Neural progenitor cell (in vitro differentiated cells): ENCODE data around the gene PPP1R16B.

Source experiments
- CTCF ChIP-seq: fragments of 200-600 bp; sonication (generic); IDR thresholded peaks from 2 replicates; pipeline ENCODE4 v1.5.1; 2017; ENCODE audit warnings: antibody characterized with exemption, mild to moderate bottlenecking
- EZH2 ChIP-seq: fragments of 200-600 bp; sonication (generic); IDR thresholded peaks from 2 replicates; pipeline ENCODE4 v1.6.1; 2017; ENCODE audit warnings: antibody characterized with exemption, mild to moderate bottlenecking, moderate library complexity
- EZH2phosphoT487 ChIP-seq: fragments of 200-600 bp; sonication (generic); IDR thresholded peaks from 2 replicates; pipeline ENCODE4 v1.6.1; 2017; ENCODE audit warnings: antibody characterized with exemption

GRCh38 chr20:38864662-38865061, 59.2 kb downstream of the PPP1R16B start:
- no peak for TF ChIP-seq EZH2phosphoT487
- TF ChIP-seq CTCF = no peak
- no peak for TF ChIP-seq EZH2
